Measurements from ENCODE around the gene SPECC1L.
"Not testable (repeated sequence)": the region's sequence is repeated elsewhere in the genome, so short reads cannot be mapped to it uniquely, and the experiment has no call there.

The SPECC1L gene

GRCh38 chr22:24233816-24234215 lies 36.8 kb upstream of the SPECC1L start:
- Histone ChIP-seq H3K9me3 (ENCODE audit: insufficient read depth, low read length, severe bottlenecking) (no peaks in the 10 kb centered on the region), H3K79me2 (ENCODE audit: insufficient read depth, low read length) (no peaks in the 10 kb centered on the region), H3K27ac (ENCODE audit: low read length) (no peak overlapping the region), H3K4me1 (ENCODE audit: insufficient read depth, low read length) (no peaks in the 10 kb centered on the region), H3K4me3 (ENCODE audit: low read depth in 1 of 2, low read length in 2 of 2) (no peak overlapping the region), H3K27me3 (ENCODE audit: insufficient read depth, low read length, poor library complexity) (no peaks in the 10 kb centered on the region), H3K36me3 (ENCODE audit: insufficient read depth, low read length) (no peaks in the 10 kb centered on the region), H2AFZ (ENCODE audit: low read depth, low read length) (no peak overlapping the region), H4K20me1 (ENCODE audit: insufficient read depth, low read length) (peaks cover 4% of the 10 kb centered on the region; the same call in 1 of the 2 replicates), H3K9ac (ENCODE audit: low read depth, low read length) (no peak overlapping the region), H3K4me2 (ENCODE audit: insufficient read depth, low read length) (no peak overlapping the region)
- ATAC-seq (ENCODE audit: insufficient read depth, low read depth) (no peak), DNase-seq (no peak)
- no peak for TF ChIP-seq CTCF (IDR thresholded peaks at IDR 0.05; ENCODE audit: borderline replicate concordance, extremely low read depth, low read length, poor library complexity, severe bottlenecking)
- TF ChIP-seq EZH2 (IDR thresholded peaks at IDR 0.05; ENCODE audit: borderline replicate concordance, low read depth, low read length, severe bottlenecking), result no peak

GRCh38 chr22:24235315-24235714 lies 35.3 kb upstream of the SPECC1L start:
- H3K27ac ChIP-seq (ENCODE audit: low read length), result no peak overlapping the region
- no peak overlapping the region for H3K9ac ChIP-seq (ENCODE audit: low read depth, low read length)
- no peaks in the 10 kb centered on the region for H3K27me3 ChIP-seq (ENCODE audit: insufficient read depth, low read length, poor library complexity)
- H4K20me1 ChIP-seq (ENCODE audit: insufficient read depth, low read length), result peaks cover 4% of the 10 kb centered on the region; the same call in 1 of the 2 replicates
- DNase-seq (no peak), ATAC-seq (ENCODE audit: insufficient read depth, low read depth) (no peak)
- no peak overlapping the region for H2AFZ ChIP-seq (ENCODE audit: low read depth, low read length)
- no peaks in the 10 kb centered on the region for H3K36me3 ChIP-seq (ENCODE audit: insufficient read depth, low read length)
- H3K4me2 ChIP-seq (ENCODE audit: insufficient read depth, low read length), result no peak overlapping the region
- no peaks in the 10 kb centered on the region for H3K9me3 ChIP-seq (ENCODE audit: insufficient read depth, low read length, severe bottlenecking)
- H3K79me2 ChIP-seq (ENCODE audit: insufficient read depth, low read length), result no peaks in the 10 kb centered on the region
- TF ChIP-seq EZH2 (IDR thresholded peaks at IDR 0.05; ENCODE audit: borderline replicate concordance, low read depth, low read length, severe bottlenecking) (no peak), CTCF (IDR thresholded peaks at IDR 0.05; ENCODE audit: borderline replicate concordance, extremely low read depth, low read length, poor library complexity, severe bottlenecking) (no peak)
- H3K4me1 ChIP-seq (ENCODE audit: insufficient read depth, low read length), result no peaks in the 10 kb centered on the region
- H3K4me3 ChIP-seq (ENCODE audit: low read depth in 1 of 2, low read length in 2 of 2), result no peak overlapping the region

- Histone ChIP-seq H3K27ac (ENCODE audit: low read length) (no peak overlapping the region), H3K4me2 (ENCODE audit: insufficient read depth, low read length) (no peak overlapping the region), H3K9me3 (ENCODE audit: insufficient read depth, low read length, severe bottlenecking) (no peaks in the 10 kb centered on the region), H3K4me1 (ENCODE audit: insufficient read depth, low read length) (no peaks in the 10 kb centered on the region), H3K79me2 (ENCODE audit: insufficient read depth, low read length) (no peaks in the 10 kb centered on the region), H3K9ac (ENCODE audit: low read depth, low read length) (no peak overlapping the region), H3K4me3 (ENCODE audit: low read depth in 1 of 2, low read length in 2 of 2) (no peak overlapping the region), H2AFZ (ENCODE audit: low read depth, low read length) (no peak overlapping the region), H3K27me3 (ENCODE audit: insufficient read depth, low read length, poor library complexity) (no peaks in the 10 kb centered on the region), H3K36me3 (ENCODE audit: insufficient read depth, low read length) (no peaks in the 10 kb centered on the region), H4K20me1 (ENCODE audit: insufficient read depth, low read length) (no peaks in the 10 kb centered on the region)
- no peak for DNase-seq
- ATAC-seq (ENCODE audit: insufficient read depth, low read depth), result no peak
- TF ChIP-seq CTCF (IDR thresholded peaks at IDR 0.05; ENCODE audit: borderline replicate concordance, extremely low read depth, low read length, poor library complexity, severe bottlenecking) (no peak), EZH2 (IDR thresholded peaks at IDR 0.05; ENCODE audit: borderline replicate concordance, low read depth, low read length, severe bottlenecking) (no peak)
These were observed 34.0 kb upstream of the SPECC1L start for GRCh38 chr22:24236656-24237055.

- not testable (repeated sequence) for DNase-seq
These were observed 32.4 kb upstream of the SPECC1L start for GRCh38 chr22:24238101-24238694.

More at GRCh38 chr22:24238101-24238694, 32.4 kb upstream of the SPECC1L start:
- H3K79me2 ChIP-seq (ENCODE audit: insufficient read depth, low read length); H2AFZ ChIP-seq (ENCODE audit: low read depth, low read length); H3K9me3 ChIP-seq (ENCODE audit: insufficient read depth, low read length, severe bottlenecking); H3K9ac ChIP-seq (ENCODE audit: low read depth, low read length); H3K27ac ChIP-seq (ENCODE audit: low read length); ATAC-seq (ENCODE audit: insufficient read depth, low read depth); H3K4me3 ChIP-seq (ENCODE audit: low read depth in 1 of 2, low read length in 2 of 2); H3K27me3 ChIP-seq (ENCODE audit: insufficient read depth, low read length, poor library complexity); H4K20me1 ChIP-seq (ENCODE audit: insufficient read depth, low read length); H3K4me2 ChIP-seq (ENCODE audit: insufficient read depth, low read length); H3K36me3 ChIP-seq (ENCODE audit: insufficient read depth, low read length): not testable (repeated sequence)
- H3K4me1 ChIP-seq (ENCODE audit: insufficient read depth, low read length), result peaks cover 13% of the 10 kb centered on the region
